Endothelial cell of hepatic sinusoid (primary cell): Measurements from ENCODE around the gene PKHD1.
"Not testable (repeated sequence)": the region's sequence is repeated elsewhere in the genome, so short reads cannot be mapped to it uniquely, and the experiment has no call there.

Experiments
- in situ Hi-C: cut with HindIII; loops from 2 replicates; pipeline ENCODE4 v1.10.0; 2017; ENCODE audit warnings: low sequenced_read_pairs

The PKHD1 gene

DNA sequence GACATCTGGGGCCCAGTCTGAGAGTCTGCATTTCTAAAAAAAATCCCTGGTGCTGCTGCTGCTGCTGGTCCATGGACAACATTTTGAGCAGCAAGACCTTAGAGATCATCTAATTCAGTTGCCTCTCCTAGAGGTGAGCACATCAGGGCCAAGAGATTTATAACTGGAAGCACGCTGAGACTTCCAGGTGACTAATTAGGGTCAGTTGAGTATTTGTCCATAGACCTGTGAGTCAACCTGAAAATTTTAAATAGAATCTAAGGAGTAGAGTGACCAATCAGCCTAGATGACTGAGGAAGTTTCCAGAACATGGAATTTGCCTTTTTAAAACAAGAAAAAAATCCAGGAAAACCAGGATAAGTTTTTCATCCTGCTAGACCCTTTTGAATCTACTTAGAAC lies 221.4 kb downstream of the PKHD1 start:
- in situ Hi-C loops, result no loop called here

- in situ Hi-C loops, result no loop called here
Measured at GRCh38 chr6:51865176-51865575, 222.2 kb downstream of the PKHD1 start.

DNA sequence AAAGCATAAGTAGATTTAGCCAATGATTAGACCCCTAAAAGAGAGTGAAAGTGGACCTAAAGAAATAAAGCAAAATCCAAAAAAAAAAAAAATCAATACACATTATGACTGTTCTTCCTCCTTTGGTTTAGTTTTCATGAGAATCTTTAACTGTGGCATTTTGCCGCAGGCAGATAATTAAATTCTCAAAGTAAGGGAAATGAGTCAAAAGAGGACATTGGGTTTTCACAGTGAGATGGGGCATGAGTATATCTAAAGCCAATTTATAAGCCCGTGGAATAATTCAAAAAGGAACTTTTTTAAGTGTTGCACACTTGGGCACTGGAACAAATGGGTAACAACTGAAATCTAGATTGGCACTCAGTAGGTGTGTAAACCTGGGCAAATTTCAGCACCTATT lies 230.3 kb downstream of the PKHD1 start:
- in situ Hi-C loops, result no loop called here

GRCh38 chr6:51856508-51856907 lies 230.9 kb downstream of the PKHD1 start:
- in situ Hi-C loops, result no loop called here

GRCh38 chr6:51855310-51856082 lies 231.9 kb downstream of the PKHD1 start:
- in situ Hi-C loops, result no loop called here

DNA sequence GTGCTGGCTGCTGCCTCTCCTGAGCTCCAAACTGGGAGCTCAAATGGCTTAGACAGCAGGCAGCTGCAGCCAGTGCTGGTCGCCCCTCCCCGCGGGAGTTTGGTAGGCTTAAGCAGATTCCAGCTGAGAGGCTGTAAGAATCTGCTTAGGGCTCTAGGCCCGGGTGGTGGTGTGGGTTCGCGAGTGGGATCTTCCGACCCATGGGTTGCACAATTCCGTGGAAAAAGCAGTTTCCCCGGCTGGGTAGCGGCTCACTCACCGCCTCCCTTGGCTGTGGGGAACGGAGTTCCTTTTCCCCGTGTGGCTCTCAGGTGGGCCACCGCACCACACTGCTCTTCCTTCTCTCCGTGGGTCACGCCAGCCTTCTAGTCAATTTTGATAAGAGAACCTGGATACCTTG lies 232.5 kb downstream of the PKHD1 start:
- in situ Hi-C loops, result no loop called here

DNA sequence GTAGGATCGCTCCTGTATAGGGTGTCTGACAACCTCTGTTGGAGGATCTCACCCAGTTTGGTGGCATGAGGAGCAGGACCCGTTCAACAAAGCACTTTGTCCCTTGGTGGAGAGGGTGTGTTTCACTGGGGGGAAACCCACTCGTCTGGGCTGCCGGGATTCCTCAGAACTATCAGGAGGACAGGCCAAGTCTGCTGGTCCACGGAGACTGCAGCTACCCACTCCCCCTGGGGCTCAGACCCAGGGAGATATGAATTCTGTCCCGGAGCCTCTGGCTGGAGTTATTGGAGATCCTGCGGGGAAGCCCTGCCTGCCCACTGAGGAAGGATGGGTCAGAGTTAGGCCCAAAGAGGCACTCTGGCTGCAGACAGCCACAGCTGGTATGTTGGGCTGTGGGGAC lies 233.1 kb downstream of the PKHD1 start:
- in situ Hi-C loops, result no loop called here

GRCh38 chr6:51853109-51853508 lies 234.3 kb downstream of the PKHD1 start:
- in situ Hi-C loops, result not testable (repeated sequence)

DNA sequence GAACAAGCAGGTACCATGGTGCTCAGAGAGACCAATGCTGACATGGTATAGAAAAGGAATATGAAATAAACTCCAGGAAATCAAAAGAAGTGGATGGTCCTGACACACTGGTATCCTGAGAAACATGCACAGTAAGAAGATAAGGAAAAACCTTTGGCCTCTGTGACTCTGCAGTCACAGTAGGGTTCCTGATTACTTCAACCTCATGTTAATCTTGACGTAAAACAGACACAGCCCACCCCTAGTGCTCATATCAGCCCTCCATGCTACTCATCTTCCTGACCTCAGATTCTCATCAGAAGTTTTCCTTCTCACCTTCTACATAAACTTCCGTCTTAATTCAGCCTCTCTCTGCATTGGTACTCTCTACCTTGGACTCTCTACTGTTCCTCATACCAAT lies 240.9 kb downstream of the PKHD1 start:
- in situ Hi-C loops, result no loop called here

GRCh38 chr6:51844336-51844735 lies 243.1 kb downstream of the PKHD1 start:
- in situ Hi-C loops, result no loop called here

DNA sequence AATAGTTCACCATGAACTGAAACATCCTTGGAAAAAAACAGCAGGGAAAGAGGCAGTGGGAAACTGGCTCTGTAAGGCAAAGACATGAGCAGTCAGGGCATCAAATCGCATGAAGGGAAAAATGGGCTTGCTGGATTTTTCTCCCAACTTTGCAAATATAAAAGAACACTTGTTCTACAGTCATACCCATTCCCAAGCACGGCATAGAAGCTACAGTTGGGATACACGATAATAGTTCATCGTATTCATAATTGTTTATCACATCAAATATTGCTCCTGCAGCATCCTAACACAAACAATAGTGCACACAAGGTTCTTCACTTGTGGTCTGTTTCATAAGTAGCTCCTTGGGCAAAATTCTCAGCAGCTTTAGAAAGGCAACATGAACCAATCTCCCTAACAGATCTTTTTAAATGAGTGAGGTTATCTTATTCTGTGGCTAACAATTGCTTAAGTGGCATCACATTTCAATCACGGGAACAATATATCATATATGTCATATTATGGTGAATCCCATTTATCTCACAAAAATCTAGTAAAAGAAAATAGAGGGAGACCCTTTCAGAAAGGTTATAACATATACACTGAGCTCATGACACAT lies 243.9 kb downstream of the PKHD1 start:
- in situ Hi-C loops, result no loop called here

GRCh38 chr6:51842804-51843378 lies 244.5 kb downstream of the PKHD1 start:
- in situ Hi-C loops, result no loop called here

DNA sequence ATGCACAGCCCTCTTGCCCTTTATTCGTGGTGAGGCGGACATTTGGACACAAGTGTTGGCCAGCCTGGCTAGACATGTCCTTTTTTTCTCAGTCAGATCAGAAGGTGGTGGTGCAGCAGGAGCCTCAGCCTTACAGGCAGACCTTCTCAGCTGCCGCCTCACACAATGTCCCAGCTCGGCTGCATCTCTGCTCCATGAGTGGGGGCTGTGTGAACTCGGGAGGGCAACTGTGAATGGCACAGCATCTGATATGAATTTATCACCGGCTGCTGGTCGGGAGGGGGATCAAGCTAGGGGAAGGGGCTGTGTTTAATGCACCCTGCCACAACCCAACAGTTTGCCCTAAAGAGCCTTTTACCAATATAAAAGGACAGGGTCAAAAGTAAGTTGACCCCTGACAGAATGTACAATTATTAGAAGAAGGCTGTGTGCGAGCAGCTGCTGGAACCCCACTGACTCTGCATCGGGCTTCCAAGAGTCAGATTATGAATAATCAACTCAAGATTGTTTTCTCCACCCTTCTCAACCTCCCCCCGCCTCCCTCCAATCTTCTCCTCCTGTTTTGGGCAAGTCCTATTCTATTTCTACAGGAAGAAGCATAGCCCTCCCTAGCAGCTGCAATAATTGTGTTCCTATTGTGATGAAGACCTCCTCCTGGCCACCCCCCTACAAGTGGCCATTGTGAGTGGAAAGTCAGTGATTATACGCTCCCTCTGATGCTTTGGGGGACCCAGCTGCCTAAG lies 245.2 kb downstream of the PKHD1 start:
- in situ Hi-C loops, result no loop called here

DNA sequence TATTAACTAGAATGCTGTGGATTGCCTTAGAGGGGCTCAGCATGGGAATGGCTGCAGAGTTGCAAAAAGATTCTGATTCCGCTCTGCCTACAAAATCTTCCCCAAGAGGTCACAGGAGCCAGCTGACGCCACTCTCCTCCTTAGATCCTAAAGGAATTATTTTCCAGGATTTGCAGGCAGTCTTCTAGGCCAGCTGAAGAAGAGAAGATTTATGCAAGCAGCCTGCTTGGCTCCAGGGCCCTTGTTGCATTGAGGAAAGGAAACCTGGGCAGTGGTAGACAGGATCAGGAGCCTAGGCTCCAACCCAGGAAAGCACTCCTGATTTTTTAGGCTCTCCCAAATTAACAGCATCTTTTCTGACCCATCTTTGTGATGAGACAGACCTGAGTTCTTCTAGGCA lies 245.8 kb downstream of the PKHD1 start:
- in situ Hi-C loops, result no loop called here

DNA sequence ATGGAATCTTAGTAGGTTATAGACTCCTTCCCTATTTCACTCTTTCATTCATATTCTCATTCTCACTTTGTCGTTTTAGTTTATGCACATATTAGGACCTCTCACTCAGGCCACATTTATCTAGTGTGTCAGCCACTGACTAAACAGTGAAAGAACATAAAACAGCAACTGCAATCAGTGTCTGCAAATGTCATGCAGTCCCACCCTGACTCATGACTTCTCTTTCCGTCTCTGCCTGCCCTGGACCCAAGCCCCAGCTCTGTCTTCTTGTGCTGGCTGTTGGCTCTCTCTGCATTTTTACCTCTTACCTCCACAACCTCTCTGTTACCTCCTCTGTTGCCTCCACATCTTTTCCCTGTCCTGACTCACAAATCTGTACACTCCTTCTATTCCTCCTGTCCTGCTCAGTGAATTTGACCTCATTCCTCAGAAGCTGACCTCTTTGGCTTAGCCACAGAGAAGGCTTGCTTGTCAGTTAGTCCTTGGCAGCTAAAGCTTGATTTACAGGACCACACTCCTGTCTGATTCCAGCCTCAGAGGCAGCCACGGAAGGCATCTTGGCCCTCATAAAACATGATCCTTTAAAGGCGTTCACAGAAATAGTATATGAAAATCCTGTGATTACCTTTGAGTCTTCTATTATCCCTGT lies 247.6 kb downstream of the PKHD1 start:
- in situ Hi-C loops, result no loop called here

- in situ Hi-C loops, result no loop called here
Measured at GRCh38 chr6:51830666-51831065, 256.7 kb downstream of the PKHD1 start.

DNA sequence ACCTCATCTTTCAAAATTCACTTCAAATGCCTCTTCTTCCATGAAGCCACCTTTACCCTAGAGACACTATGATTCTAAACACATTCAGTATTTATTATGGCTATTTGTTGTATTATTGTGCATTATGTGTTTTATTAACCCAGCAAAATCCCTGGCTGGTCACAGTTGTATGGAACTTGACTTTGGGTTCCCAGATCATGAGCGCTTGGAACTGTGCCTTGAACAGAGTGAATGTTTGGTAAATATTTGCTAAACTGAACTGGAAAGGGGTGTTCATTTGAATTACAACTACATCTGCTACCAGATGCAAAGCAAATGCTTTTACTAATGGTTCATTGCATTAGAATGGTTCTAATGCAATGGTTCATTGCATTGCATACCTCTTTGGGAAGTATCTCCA lies 259.8 kb downstream of the PKHD1 start:
- in situ Hi-C loops, result no loop called here

GRCh38 chr6:51824940-51825339 lies 262.5 kb downstream of the PKHD1 start:
- in situ Hi-C loops, result no loop called here

DNA sequence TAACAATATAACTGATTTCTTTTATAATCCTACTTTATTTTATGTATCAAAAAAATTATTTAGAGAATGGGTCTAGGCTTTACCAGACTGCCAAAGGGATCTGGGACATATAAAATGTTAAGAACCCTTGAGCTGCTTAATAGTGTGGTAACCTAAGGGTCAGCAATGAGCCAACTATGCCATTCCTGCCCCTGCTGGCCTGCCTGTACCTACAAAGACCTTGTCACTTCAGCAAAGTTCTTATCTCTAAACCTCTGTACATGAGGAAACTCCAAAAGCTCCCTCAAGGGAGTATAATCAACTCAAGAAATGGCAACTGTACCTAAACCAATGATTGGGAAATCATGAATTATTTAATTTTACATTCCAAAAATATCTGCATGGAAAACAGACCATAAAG lies 266.9 kb downstream of the PKHD1 start:
- in situ Hi-C loops, result no loop called here

DNA sequence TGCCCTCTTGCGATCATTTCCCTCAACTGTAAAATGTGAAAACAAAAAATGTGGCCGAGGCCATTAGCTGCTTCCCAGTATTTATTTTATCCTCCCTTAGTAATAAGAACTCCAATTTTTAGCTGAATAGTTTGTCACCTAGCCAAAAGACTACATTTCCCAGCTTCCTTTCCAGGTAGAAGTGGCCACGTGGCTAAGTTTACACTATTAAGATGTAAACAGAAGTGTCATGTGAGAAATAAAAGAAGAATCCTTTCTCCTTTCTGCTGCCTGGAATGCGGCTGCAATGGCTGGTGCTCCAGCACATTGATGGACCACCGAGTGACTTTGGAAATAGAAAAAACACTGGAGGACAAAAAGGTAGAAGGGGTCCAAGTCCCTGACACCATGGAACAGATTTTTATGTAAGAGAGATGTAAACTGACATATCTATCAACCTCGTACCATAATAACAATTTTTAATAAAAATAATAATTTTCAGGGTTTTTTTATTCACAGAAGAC lies 268.8 kb downstream of the PKHD1 start:
- in situ Hi-C loops, result no loop called here

- in situ Hi-C loops, result no loop called here
Measured at GRCh38 chr6:51817832-51818231, 269.6 kb downstream of the PKHD1 start.
